Endothelial cell (in vitro differentiated cells): ENCODE data around the gene ARHGEF26. TPM values are rescaled to one million over a fixed set of nuclear protein-coding genes. Genes with fewer than 3 reads are reported as not detected.

Source experiments
- DNase-seq: peaks from one replicate; pipeline ENCODE4 v3.0.0; 2021; ENCODE audit warnings: low spot score
- H3K27ac Mint-ChIP-seq: one replicate; pipeline ENCODE4 v1.8.0; 2021; ENCODE audit warnings: mixed read lengths, inconsistent platforms; ENCODE audit not compliant: unreplicated experiment
- H3K27me3 Mint-ChIP-seq: one replicate; pipeline ENCODE4 v1.8.0; 2021; ENCODE audit warnings: mild to moderate bottlenecking, moderate library complexity, mixed read lengths, inconsistent platforms; ENCODE audit not compliant: unreplicated experiment
- H3K36me3 Mint-ChIP-seq: one replicate; pipeline ENCODE4 v1.8.0; 2021; ENCODE audit warnings: mild to moderate bottlenecking, low read depth, mixed read lengths, inconsistent platforms; ENCODE audit not compliant: unreplicated experiment
- H3K4me1 Mint-ChIP-seq: one replicate; pipeline ENCODE4 v1.8.0; 2021; ENCODE audit warnings: mild to moderate bottlenecking, mixed read lengths, inconsistent platforms; ENCODE audit not compliant: unreplicated experiment
- H3K4me3 Mint-ChIP-seq: one replicate; pipeline ENCODE4 v1.8.0; 2021; ENCODE audit warnings: mild to moderate bottlenecking, mixed read lengths, inconsistent platforms; ENCODE audit not compliant: unreplicated experiment
- H3K9me3 Mint-ChIP-seq: one replicate; pipeline ENCODE4 v1.8.0; 2021; ENCODE audit warnings: mixed read lengths, inconsistent platforms; ENCODE audit not compliant: unreplicated experiment
- total RNA-seq: library from RNA; stranded (reverse); fragmentation: NEBNext Ultra II Directional; extraction: Animal tissue kit (Norgen Biotek cat#: 25700); gene quantifications from one replicate; pipeline ENCODE4 v1.2.1, GENCODE V29; 2021; ENCODE audit not compliant: unreplicated experiment
- TF ChIP-seq, protein P1 (sequence below): fragments of 200-600 bp; sonication (generic); IDR thresholded peaks from one replicate; pipeline ENCODE4 v1.5.0; 2021; ENCODE audit warnings: antibody characterized with exemption; ENCODE audit not compliant: unreplicated experiment

Gene ARHGEF26
- total RNA-seq, 1 donor from 2014 or later: 22.9 TPM

GRCh38 chr3:154224366-154224765, 103.2 kb downstream of the ARHGEF26 start:
- Mint-ChIP-seq H3K27ac (peak overlapping the region; percentile 32), H3K36me3 (no peaks in the 10 kb centered on the region), H3K4me1 (peaks cover 14% of the 10 kb centered on the region), H3K4me3 (no peak overlapping the region), H3K9me3 (no peaks in the 10 kb centered on the region), H3K27me3 (peaks cover 1% of the 10 kb centered on the region)
- DNase-seq: no peak
- TF ChIP-seq, protein P1, sequence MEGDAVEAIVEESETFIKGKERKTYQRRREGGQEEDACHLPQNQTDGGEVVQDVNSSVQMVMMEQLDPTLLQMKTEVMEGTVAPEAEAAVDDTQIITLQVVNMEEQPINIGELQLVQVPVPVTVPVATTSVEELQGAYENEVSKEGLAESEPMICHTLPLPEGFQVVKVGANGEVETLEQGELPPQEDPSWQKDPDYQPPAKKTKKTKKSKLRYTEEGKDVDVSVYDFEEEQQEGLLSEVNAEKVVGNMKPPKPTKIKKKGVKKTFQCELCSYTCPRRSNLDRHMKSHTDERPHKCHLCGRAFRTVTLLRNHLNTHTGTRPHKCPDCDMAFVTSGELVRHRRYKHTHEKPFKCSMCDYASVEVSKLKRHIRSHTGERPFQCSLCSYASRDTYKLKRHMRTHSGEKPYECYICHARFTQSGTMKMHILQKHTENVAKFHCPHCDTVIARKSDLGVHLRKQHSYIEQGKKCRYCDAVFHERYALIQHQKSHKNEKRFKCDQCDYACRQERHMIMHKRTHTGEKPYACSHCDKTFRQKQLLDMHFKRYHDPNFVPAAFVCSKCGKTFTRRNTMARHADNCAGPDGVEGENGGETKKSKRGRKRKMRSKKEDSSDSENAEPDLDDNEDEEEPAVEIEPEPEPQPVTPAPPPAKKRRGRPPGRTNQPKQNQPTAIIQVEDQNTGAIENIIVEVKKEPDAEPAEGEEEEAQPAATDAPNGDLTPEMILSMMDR: no peak

DNA sequence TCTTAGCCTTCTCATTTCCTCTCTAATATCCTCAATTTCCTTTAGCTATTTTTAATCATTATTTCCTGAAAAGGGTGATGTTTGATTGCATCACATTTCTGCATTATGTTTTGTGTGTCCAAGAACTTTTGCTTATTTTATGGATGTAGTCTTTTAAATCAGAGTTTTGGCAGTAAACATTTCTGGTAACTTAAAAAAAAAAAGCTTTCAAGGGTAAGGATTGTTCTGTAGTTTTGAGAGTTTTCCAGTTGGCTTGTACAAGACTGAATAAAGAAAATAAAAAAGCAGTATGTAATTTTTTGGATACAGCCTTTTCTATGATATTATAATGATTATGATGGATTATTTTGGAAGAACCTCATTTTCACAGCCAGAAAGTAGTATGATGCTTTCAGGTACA, 103.7 kb downstream of the ARHGEF26 start:
- TF ChIP-seq, protein P1: no peak

DNA sequence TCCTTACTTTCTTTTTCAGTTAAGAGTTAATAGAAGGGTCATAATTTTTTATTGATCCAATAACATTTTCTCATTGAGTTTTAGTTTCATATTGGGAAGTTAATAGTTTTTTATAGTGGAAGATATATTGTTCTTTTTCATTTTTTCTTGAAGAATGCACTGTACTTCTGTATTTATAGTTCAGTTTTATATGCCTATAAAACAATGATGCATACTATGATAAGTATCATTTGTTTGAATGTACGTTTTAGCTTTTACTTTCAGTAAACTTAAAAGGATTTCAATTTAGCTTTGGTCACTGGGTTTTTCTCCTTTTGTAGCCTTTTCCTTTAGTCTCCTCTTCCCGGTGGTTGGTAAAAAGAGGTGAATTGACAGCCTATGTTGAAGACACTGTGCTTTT, 104.3 kb downstream of the ARHGEF26 start:
- no peaks in the 10 kb centered on the region for H3K9me3 Mint-ChIP-seq
- no peak for DNase-seq
- H3K27me3 Mint-ChIP-seq: no peaks in the 10 kb centered on the region
- no peak overlapping the region for H3K4me3 Mint-ChIP-seq
- H3K4me1 Mint-ChIP-seq: peaks cover 24% of the 10 kb centered on the region
- TF ChIP-seq, protein P1: no peak
- H3K36me3 Mint-ChIP-seq: no peaks in the 10 kb centered on the region
- H3K27ac Mint-ChIP-seq: no peak overlapping the region

More for the DNA sequence above, 103.7 kb downstream of the ARHGEF26 start:
- Mint-ChIP-seq H3K36me3 (no peaks in the 10 kb centered on the region), H3K9me3 (no peaks in the 10 kb centered on the region), H3K27me3 (peaks cover 1% of the 10 kb centered on the region), H3K27ac (no peak overlapping the region), H3K4me1 (peaks cover 18% of the 10 kb centered on the region), H3K4me3 (no peak overlapping the region)
- no peak for DNase-seq

DNA sequence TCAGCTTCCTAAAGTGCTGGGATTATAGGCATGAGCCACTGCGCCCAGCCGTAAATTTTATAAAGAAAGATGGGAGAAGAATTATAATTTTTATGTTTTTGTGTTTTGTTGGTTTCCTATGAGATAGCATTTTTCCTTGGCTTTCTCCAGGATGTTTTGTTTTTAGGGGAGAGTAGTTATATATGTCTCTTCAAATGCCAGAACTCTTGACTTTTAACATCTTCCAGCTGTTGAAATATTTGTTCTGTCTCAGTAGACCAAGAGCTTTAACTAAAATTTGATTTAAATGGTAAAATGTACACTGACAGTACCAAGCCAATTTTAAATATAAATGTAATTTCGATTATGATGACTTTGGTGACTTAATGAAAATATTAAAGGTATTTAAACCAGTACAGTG, 106.3 kb downstream of the ARHGEF26 start:
- TF ChIP-seq, protein P1: no peak

DNA sequence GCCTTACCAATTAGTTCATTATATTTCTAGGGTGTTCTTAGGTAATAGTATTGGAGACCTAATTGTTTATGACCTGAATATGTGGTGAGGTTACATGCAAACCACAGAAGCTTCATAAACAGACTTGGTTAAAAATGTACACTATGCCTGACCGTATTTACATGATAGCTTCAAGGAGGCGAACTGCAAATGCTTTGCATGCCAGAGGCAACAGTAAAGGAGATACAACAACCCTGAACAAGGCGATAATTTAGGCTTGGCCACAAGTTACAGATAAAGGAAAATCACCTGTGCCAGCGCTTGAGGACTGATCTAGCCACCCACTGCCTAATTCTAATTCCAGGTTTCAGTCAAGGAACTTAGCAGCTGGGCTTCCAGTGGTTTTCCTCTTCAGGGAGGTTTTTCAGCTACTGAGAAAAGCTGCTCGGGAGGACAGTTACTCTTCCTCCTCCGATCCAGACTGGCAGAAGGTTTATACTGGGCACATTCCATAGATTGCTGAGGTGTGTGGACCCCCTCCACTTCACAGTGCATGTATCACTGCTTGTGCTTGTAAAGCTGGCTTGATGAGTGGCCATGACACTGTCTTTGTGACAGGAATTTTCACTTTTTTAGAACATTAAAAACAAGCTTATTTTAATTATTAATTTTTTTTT, 107.5 kb downstream of the ARHGEF26 start:
- Mint-ChIP-seq H3K9me3 (no peaks in the 10 kb centered on the region), H3K4me1 (peaks cover 35% of the 10 kb centered on the region), H3K36me3 (no peaks in the 10 kb centered on the region), H3K4me3 (no peak overlapping the region), H3K27me3 (no peaks in the 10 kb centered on the region), H3K27ac (no peak overlapping the region)
- TF ChIP-seq, protein P1: no peak
- DNase-seq: no peak

More for the DNA sequence above, 106.3 kb downstream of the ARHGEF26 start:
- no peaks in the 10 kb centered on the region for H3K36me3 Mint-ChIP-seq
- H3K9me3 Mint-ChIP-seq: no peaks in the 10 kb centered on the region
- H3K27me3 Mint-ChIP-seq: no peaks in the 10 kb centered on the region
- H3K27ac Mint-ChIP-seq: no peak overlapping the region
- H3K4me3 Mint-ChIP-seq: no peak overlapping the region
- DNase-seq: no peak
- peaks cover 28% of the 10 kb centered on the region for H3K4me1 Mint-ChIP-seq
